Skin of body (tissue), 2 donors: ENCODE data around the gene COX6A1. TPM values are rescaled to one million over a fixed set of nuclear protein-coding genes. Genes with fewer than 3 reads are reported as not detected.

Experiments
- DNase-seq: peaks from one replicate; lab custom pipeline; 2025; lab: John Stamatoyannopoulos, UW
- total RNA-seq: library from RNA; depleted of rRNA; stranded (reverse); fragments of >200 nt; gene quantifications from one replicate; pipeline ENCODE4 v1.2.3, GENCODE V29; 2014

Gene COX6A1
- 242 TPM for total RNA-seq

- peak; percentile 93 for DNase-seq
Measured at GRCh38 chr12:120437735-120438494, at the start of gene COX6A1. TSS of gene COX6A1 (plus strand) at chr12:120438113. CDS start at chr12:120438127, 14 bp downstream.

- DNase-seq, result no peak
Measured at GRCh38 chr12:120388691-120389481, 49.0 kb upstream of the COX6A1 start.

- no peak for DNase-seq
Measured at GRCh38 chr12:120390540-120391120, 47.3 kb upstream of the COX6A1 start.

GRCh38 chr12:120394483-120395367 lies 43.2 kb upstream of the COX6A1 start:
- DNase-seq, result no peak

GRCh38 chr12:120397824-120398540 lies 39.9 kb upstream of the COX6A1 start:
- DNase-seq, result no peak

GRCh38 chr12:120399531-120399930 lies 38.4 kb upstream of the COX6A1 start:
- no peak for DNase-seq

- DNase-seq, result no peak
Measured at GRCh38 chr12:120402217-120402616, 35.7 kb upstream of the COX6A1 start.

GRCh38 chr12:120403869-120404268 lies 34.0 kb upstream of the COX6A1 start:
- no peak for DNase-seq

GRCh38 chr12:120404271-120404670 lies 33.6 kb upstream of the COX6A1 start:
- DNase-seq, result no peak

GRCh38 chr12:120406069-120406468 lies 31.8 kb upstream of the COX6A1 start:
- DNase-seq, result no peak

GRCh38 chr12:120406553-120406952 lies 31.4 kb upstream of the COX6A1 start:
- DNase-seq, result no peak

- DNase-seq, result no peak
Measured at GRCh38 chr12:120408771-120409170, 29.1 kb upstream of the COX6A1 start.

- DNase-seq, result no peak
Measured at GRCh38 chr12:120412421-120412820, 25.5 kb upstream of the COX6A1 start.

- no peak for DNase-seq
Measured at GRCh38 chr12:120413901-120414695, 23.8 kb upstream of the COX6A1 start.

GRCh38 chr12:120416490-120417216 lies 21.3 kb upstream of the COX6A1 start:
- no peak for DNase-seq

- DNase-seq, result no peak
Measured at GRCh38 chr12:120417917-120418580, 19.9 kb upstream of the COX6A1 start.

GRCh38 chr12:120421701-120422100 lies 16.2 kb upstream of the COX6A1 start:
- DNase-seq, result no peak

GRCh38 chr12:120422892-120423456 lies 14.9 kb upstream of the COX6A1 start:
- no peak for DNase-seq
